Hepatocyte (in vitro differentiated cells): Measurements from ENCODE around the gene KHDC1L. TPM values are rescaled to one million over a fixed set of nuclear protein-coding genes. Genes with fewer than 3 reads are reported as not detected.
"Not testable (repeated sequence)": the region's sequence is repeated elsewhere in the genome, so short reads cannot be mapped to it uniquely, and the experiment has no call there.

ENCODE experiments used
- DNase-seq: peaks from one replicate; pipeline ENCODE4 v3.0.0-alpha.2; 2016; ENCODE audit warnings: low spot score
- H2AFZ ChIP-seq: fragments of 200-600 bp; sonication (generic); 2 replicates; pipeline ENCODE4 v1.6.0; 2016; ENCODE audit warnings: antibody characterized with exemption, mild to moderate bottlenecking
- H3K27ac ChIP-seq: fragments of 200-600 bp; sonication (generic); 2 replicates; pipeline ENCODE4 v1.5.1; 2016; ENCODE audit warnings: mild to moderate bottlenecking
- H3K27me3 ChIP-seq: fragments of 200-600 bp; sonication (generic); 2 replicates; pipeline ENCODE4 v1.6.1; 2016
- H3K36me3 ChIP-seq: fragments of 200-600 bp; sonication (generic); replicated peaks from 2 replicates; pipeline ENCODE4 v1.5.1; 2016; ENCODE audit warnings: low read depth; ENCODE audit not compliant: insufficient read depth
- H3K4me1 ChIP-seq: fragments of 200-600 bp; sonication (generic); 2 replicates; pipeline ENCODE4 v1.5.1; 2016; ENCODE audit warnings: mild to moderate bottlenecking, moderate library complexity; ENCODE audit not compliant: insufficient read depth
- H3K4me2 ChIP-seq: fragments of 200-600 bp; sonication (generic); 2 replicates; pipeline ENCODE4 v1.6.0; 2016
- H3K4me3 ChIP-seq: fragments of 200-600 bp; sonication (generic); 2 replicates; pipeline ENCODE4 v1.5.1; 2016; ENCODE audit warnings: mild to moderate bottlenecking
- H3K79me2 ChIP-seq: fragments of 200-600 bp; sonication (generic); 2 replicates; pipeline ENCODE4 v1.6.0; 2017; ENCODE audit warnings: mild to moderate bottlenecking
- H3K9me2 ChIP-seq: fragments of 200-600 bp; sonication (generic); replicated peaks from 2 replicates; pipeline ENCODE4 v1.6.0; 2017; ENCODE audit warnings: mild to moderate bottlenecking; ENCODE audit not compliant: insufficient read depth
- H3K9me3 ChIP-seq: fragments of 200-600 bp; sonication (generic); 2 replicates; pipeline ENCODE4 v1.5.1; 2016; ENCODE audit warnings: low read depth, mild to moderate bottlenecking
- H4K20me1 ChIP-seq: fragments of 200-600 bp; sonication (generic); 2 replicates; pipeline ENCODE4 v1.6.0; 2016; ENCODE audit warnings: mild to moderate bottlenecking; ENCODE audit not compliant: insufficient read depth, poor library complexity, severe bottlenecking
- EZH2 ChIP-seq: fragments of 200-600 bp; sonication (generic); IDR thresholded peaks from 2 replicates; pipeline ENCODE4 v1.6.1; 2016; ENCODE audit warnings: antibody characterized with exemption, mild to moderate bottlenecking, borderline replicate concordance
- EZH2phosphoT487 ChIP-seq: fragments of 200-600 bp; sonication (generic); IDR thresholded peaks from one replicate; pipeline ENCODE4 v1.6.1; 2018; ENCODE audit warnings: antibody characterized with exemption, mild to moderate bottlenecking, low read depth, moderate library complexity; ENCODE audit not compliant: unreplicated experiment, severe bottlenecking
- WGBS: methylation state at CpG from one replicate; pipeline ENCODE4 v1.1.6; 2016; ENCODE audit warnings: low lambda C conversion rate; ENCODE audit errors: missing lambda C conversion rate; 5-methylcytosine and 5-hydroxymethylcytosine counted together
- polyA plus RNA-seq: library from polyadenylated mRNA; unstranded; fragments of >200 nt; fragmentation: Nextera tagmentation; extraction: Ambion mirVana; gene quantifications from 2 replicates; pipeline ENCODE4 v1.2.1, GENCODE V29; 2016
- total RNA-seq: library from RNA; depleted of rRNA; stranded (reverse); fragments of >200 nt; gene quantifications from 2 replicates; pipeline ENCODE4 v1.2.3, GENCODE V29; 2014
- TF ChIP-seq, protein P1 (sequence below): fragments of 200-600 bp; sonication (generic); IDR thresholded peaks from 2 replicates; pipeline ENCODE4 v1.5.1; 2016; ENCODE audit warnings: antibody characterized with exemption, mild to moderate bottlenecking; ENCODE audit not compliant: poor library complexity

The KHDC1L gene
- total and polyA plus RNA-seq, 2 experiments from 2014 or later: not detected

DNA sequence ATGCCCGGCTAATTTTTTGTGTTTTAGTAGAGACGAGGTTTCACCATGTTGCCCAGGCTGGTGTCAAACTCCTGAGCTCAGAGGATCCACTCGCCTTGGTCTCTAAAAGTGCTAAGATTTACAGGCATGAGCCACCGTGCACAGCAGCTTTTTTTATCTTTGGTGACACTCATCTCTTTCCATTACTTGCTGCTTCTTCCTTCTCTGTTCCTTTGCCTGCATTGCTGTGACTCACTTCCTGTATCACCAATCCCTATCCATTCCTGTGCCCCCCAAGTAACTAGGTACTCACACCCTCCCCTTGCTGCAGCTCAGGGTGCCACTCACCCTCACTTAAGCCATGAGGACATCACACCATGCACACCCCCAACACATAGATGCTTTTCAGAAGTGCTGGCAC is 24.6 kb downstream of the KHDC1L start:
- Histone ChIP-seq H2AFZ (no peak overlapping the region), H3K36me3 (no peaks in the 10 kb centered on the region), H3K27ac (no peak overlapping the region), H4K20me1 (no peaks in the 10 kb centered on the region), H3K4me3 (no peak overlapping the region), H3K4me2 (no peak overlapping the region), H3K4me1 (no peaks in the 10 kb centered on the region), H3K9me2 (no peaks in the 10 kb centered on the region), H3K79me2 (no peaks in the 10 kb centered on the region), H3K27me3 (no peaks in the 10 kb centered on the region), H3K9me3 (no peaks in the 10 kb centered on the region)
- WGBS: 79% methylated on average over 4 of the region's 4 CpGs
- DNase-seq: no peak
- TF ChIP-seq, protein P1, sequence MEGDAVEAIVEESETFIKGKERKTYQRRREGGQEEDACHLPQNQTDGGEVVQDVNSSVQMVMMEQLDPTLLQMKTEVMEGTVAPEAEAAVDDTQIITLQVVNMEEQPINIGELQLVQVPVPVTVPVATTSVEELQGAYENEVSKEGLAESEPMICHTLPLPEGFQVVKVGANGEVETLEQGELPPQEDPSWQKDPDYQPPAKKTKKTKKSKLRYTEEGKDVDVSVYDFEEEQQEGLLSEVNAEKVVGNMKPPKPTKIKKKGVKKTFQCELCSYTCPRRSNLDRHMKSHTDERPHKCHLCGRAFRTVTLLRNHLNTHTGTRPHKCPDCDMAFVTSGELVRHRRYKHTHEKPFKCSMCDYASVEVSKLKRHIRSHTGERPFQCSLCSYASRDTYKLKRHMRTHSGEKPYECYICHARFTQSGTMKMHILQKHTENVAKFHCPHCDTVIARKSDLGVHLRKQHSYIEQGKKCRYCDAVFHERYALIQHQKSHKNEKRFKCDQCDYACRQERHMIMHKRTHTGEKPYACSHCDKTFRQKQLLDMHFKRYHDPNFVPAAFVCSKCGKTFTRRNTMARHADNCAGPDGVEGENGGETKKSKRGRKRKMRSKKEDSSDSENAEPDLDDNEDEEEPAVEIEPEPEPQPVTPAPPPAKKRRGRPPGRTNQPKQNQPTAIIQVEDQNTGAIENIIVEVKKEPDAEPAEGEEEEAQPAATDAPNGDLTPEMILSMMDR: no peak
- no peak for TF ChIP-seq EZH2phosphoT487
- no peak for TF ChIP-seq EZH2

DNA sequence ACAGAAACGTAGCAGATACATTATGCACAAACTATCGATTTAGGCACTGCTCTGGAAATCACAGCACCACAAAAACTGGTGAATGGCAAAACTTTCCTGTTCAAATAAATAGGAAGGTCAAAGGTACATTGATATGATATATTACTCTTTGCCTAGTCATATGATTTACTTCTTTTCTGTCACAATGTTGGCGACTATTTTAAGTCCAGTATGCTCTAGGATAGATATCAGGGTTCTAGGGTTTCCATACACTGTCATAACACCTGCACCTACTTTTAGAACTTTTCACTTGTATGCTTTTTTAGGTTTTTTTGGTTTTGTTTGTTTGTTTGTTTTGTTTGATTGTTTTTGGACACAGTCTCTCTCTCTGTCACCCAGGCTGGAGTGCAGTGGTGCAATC is 25.0 kb downstream of the KHDC1L start:
- Histone ChIP-seq H4K20me1 (no peaks in the 10 kb centered on the region), H3K27me3 (no peaks in the 10 kb centered on the region), H3K36me3 (no peaks in the 10 kb centered on the region), H3K4me1 (no peaks in the 10 kb centered on the region), H3K79me2 (no peaks in the 10 kb centered on the region), H3K9me3 (no peaks in the 10 kb centered on the region), H3K4me2 (no peak overlapping the region), H3K4me3 (no peak overlapping the region), H3K9me2 (no peaks in the 10 kb centered on the region), H2AFZ (no peak overlapping the region), H3K27ac (no peak overlapping the region)
- 90% methylated on average over 3 of the region's 3 CpGs for WGBS
- no peak for DNase-seq
- TF ChIP-seq, protein P1: no peak
- TF ChIP-seq EZH2 (no peak), EZH2phosphoT487 (no peak)

DNA sequence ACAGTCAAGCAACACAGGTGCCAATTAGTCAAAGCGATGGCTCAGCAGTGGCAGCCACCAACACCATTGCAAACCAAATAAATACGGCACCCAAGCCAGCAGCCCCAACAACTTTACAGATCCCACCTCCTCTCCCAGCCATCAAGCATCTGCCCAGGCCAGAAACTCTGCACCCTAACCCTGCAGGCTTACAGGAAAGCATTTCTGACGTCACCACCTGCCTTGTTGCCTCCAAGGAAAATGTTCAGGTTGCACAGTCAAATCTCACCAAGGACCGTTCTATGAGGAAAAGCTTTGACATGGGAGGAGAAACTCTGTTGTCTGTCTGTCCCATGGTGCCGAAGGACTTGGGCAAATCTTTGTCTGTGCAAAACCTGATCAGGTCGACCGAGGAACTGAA is 30.6 kb downstream of the KHDC1L start:
- whole genome bisulfite sequencing: 96% methylated on average over 7 of the region's 7 CpGs
- Histone ChIP-seq H3K36me3 (no peaks in the 10 kb centered on the region), H3K79me2 (no peaks in the 10 kb centered on the region), H3K4me2 (no peak overlapping the region), H3K4me1 (no peaks in the 10 kb centered on the region), H2AFZ (no peak overlapping the region), H3K9me3 (no peaks in the 10 kb centered on the region), H3K27me3 (no peaks in the 10 kb centered on the region), H3K4me3 (no peak overlapping the region), H4K20me1 (no peaks in the 10 kb centered on the region), H3K9me2 (no peaks in the 10 kb centered on the region), H3K27ac (no peak overlapping the region)
- no peak for DNase-seq
- TF ChIP-seq EZH2 (no peak), EZH2phosphoT487 (no peak)
- TF ChIP-seq, protein P1: no peak

DNA sequence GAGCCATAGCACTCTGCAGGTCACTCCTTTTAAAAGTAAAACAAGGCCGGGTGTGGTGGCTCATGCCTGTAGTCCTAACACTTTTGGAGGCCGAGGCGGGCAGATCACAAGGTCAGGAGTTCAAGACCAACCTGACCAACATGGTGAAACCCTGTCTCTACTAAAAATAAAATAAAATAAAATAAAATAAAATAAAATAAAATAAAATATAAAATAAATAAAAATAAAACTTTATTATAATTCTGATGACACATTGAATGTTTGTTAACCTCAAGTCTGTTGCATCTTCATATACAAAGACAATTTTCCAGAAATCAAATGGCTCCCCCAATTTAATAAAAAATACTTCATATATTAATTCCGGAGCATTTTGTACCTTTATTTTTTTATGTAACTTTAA is 32.0 kb downstream of the KHDC1L start:
- H3K9me3 ChIP-seq, H3K4me1 ChIP-seq, H3K27me3 ChIP-seq, H3K79me2 ChIP-seq, H3K27ac ChIP-seq, H3K4me2 ChIP-seq, H3K36me3 ChIP-seq, H3K4me3 ChIP-seq, H2AFZ ChIP-seq, DNase-seq, H4K20me1 ChIP-seq, H3K9me2 ChIP-seq: not testable (repeated sequence)
- 96% methylated on average over 4 of the region's 4 CpGs for WGBS
